ENCODE results near the gene TRAP1.

Gene TRAP1

GRCh38 chr16:3712861-3713372 lies 4.4 kb downstream of the TRAP1 start:
- DNase-seq = no peak

GRCh38 chr16:3706253-3707012 lies 10.9 kb downstream of the TRAP1 start:
- no peak for DNase-seq

GRCh38 chr16:3702082-3702481 lies 15.2 kb downstream of the TRAP1 start:
- DNase-seq = no peak

DNA sequence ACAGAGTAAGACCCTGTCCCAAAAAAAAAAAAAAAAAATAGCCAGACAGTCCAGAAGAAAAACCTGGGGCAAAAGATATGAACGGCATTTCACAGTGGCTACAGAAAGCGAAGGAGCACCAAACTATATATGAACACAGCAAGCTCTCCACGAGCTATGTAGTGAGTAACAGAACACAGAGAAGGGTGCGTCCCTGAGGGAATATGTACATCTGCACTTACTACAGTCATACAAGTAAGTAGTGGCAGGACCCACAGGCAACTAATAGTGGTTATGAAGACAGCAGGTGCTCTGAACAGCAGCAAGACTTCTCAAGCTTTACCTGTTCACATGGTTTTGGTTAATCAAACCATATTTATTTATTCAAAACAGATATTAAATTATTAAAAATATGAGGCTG lies 15.8 kb downstream of the TRAP1 start:
- no peak for DNase-seq

DNA sequence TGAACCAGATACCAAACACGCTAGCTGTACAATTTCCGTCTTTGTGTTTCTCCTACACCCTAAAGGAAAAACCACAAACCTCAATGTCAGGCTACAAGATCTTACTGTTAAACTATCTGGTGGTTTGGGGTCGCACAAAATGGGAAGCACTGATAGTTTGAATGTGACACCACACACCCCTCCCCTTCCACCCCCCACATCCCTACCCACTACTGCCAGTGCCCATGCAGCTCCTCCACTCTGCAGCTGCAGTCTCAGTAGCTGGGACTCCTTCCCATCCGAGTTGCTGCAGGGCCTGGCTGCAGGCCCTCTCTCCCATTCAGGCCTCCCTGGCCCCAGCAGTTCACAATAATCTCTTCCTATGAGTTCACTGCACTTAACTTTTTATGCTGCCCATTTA lies 18.4 kb downstream of the TRAP1 start:
- DNase-seq = no peak

DNA sequence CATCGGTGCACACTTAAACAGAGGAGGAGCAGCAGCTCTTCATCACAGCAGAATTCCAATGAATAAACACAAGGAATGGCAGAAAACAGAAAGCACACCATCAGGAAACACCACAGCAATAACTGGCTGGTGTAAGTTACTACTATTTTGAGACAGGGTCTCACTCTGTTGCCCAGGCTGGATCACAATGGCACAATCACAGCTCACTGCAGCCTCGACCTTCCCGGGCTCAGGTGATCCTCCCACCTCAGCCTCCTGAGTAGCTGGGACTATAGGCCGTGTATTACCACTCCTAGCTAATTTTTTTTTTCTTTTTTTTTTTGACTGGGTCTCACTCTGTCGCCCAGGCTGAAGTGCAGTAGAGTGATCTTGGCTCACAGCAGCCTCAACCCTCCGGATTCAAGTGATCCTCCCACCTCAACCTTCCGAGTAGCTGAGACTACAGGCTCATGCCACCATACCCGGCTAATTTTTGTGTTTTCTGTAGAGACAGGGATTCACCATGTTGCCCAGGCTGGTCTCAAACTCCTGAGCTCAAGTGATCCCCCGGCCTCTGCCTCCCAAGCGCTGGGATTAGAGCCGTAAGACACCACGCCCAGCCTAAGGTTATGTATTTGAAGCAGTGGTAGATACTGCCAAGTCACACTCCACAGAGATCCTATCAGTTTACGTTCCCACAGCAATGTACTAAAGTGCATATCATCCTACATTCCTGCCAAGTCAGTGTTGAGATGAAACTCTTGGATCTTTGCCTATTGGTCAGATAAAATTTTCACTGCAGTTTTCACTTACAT lies 20.7 kb downstream of the TRAP1 start:
- no peak for DNase-seq

- no peak for DNase-seq
Measured at GRCh38 chr16:3695610-3696369, 21.5 kb downstream of the TRAP1 start.

DNA sequence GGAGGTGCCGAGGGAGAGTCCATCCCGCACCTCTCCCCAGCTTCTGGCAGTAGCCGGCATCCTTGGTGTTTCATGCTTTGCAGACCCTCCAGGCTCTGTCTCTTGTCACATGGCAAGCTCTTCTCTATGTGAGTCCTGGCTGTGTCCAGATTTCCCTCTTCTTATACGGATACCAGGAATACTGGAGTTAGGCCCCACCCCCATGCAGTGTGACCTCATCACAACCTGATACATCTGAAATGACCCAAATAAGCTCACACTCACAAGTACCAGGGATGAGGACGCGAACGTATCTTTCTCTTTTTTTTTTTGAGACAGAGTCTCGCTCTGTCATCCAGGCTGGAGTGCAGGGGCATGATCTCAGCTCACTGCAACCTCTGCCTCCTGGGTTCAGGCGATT lies 23.3 kb downstream of the TRAP1 start:
- DNase-seq = no peak

DNA sequence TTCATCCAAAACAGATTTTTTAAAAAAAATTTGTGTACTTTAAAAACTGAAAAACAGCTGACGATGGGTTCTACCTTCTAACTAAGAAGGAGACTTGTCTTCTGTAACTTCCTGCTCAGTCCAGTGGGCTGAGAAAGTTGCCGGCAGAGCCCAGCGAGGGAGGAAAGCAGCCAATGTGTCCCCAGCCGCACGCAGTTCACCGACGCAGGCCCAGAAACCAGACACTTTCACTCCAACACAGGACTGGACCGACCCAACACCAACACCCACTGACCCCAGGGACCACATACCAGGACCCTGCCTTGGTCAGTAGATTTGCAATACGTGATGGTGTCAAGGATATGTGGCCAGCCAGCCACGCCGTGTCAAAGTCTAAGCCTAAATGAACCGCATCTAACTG lies 25.6 kb downstream of the TRAP1 start:
- DNase-seq = no peak

DNA sequence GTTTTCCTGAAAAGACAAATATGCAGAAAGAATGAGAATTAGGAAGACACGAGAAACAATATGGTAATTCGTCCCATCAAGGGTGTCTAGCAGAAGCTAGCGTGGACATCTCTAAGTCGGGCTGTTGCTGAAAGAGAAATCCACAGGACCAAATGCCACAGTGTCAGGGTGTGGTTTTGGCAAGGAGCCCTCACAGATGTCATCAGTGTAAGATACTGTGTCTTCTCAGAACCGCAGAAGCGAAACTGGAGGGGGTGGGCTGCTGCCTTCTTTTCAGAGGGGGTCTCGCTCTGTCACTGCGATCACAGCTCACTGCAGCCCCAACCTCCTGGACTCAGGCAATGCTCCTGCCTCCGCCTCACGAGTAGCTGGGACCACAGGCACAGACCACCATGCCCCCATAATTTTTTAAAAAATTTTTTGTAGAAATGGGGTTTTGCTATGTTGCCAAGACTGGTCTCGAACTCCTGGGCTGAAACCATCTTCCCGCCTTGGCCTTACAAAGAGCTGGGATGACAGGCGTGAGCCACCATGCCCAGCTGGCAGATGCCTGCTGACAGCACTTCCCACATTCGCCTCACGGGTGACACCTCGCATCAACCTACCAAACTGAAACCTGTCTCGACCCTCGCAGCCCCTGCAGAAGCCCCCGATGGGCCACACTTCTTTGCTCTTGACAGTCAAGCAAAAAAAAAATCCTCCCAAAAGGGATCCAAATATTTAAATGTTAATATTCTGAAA lies 26.2 kb downstream of the TRAP1 start:
- DNase-seq = no peak

GRCh38 chr16:3690470-3690928 lies 26.8 kb downstream of the TRAP1 start:
- DNase-seq = peak; percentile 84

GRCh38 chr16:3689731-3690130 lies 27.6 kb downstream of the TRAP1 start:
- no peak for DNase-seq

DNA sequence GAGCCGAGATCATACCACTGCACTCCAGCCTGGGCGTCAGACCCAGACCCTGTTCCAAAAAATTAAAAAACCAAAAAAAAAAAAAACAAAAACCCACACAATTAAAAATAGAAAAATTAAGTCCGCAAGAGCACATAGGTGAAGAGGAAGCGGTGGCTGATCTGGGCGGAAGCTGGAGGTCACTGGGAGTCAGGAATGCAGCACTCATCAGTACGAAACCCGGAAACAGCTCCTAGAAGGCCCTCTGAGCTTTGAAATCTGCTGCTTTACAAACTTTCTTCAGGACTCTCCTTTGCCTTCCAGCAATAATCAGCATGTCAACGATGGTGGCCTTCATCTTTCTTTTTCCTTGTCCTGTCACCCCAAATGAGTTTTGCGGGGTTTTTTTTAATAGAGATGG lies 29.5 kb downstream of the TRAP1 start:
- no peak for DNase-seq

- DNase-seq = no peak
Measured at GRCh38 chr16:3687021-3687420, 30.3 kb downstream of the TRAP1 start.

GRCh38 chr16:3681206-3681605 lies 36.1 kb downstream of the TRAP1 start:
- no peak for DNase-seq

DNA sequence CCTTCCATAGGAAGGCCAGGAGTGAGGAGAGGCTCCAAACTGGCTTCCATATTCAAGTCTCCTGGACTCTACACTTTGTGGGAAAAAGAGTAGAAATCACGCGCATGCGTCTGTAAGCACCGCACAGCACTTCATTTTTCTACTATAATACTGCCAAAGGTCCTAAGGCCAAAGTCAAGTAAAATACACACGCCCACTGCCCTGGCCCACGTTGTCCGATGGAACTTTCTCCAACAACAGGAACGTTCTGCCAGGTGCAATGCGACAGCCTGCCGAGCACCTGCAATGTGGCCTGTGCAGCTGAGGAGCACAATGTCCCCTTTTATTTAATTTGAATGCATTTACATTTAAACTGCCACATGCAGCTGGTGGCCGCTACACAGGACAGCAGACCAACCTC lies 39.3 kb downstream of the TRAP1 start:
- no peak for DNase-seq

DNA sequence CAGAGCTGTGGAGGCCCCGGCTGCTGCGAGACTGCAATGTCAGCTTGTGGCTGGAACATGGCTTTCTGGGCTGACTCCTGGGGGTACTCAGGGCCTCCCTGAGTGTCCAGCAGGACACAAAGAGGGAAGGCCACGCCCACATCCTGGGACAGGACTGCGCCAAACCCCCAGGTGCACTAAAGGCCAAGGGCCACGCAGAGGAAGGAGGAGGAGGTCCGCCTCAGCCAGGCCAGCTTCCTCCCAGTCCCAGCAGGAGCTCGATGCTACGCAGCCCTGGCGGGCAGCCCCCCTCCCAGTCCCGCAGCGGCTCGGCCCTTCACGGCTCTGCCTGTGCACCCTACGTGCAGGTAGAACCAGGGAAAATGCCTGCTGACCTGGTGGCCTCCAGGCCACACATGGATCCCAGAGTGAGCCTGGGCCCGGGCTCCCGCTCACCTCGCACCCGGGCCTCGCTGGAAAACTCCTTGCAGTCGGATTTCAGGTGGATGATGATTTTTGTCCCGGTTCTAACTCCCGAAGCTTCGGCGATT lies 41.7 kb downstream of the TRAP1 start:
- no peak for DNase-seq

- DNase-seq = no peak
Measured at GRCh38 chr16:3674513-3675295, 42.6 kb downstream of the TRAP1 start.

DNA sequence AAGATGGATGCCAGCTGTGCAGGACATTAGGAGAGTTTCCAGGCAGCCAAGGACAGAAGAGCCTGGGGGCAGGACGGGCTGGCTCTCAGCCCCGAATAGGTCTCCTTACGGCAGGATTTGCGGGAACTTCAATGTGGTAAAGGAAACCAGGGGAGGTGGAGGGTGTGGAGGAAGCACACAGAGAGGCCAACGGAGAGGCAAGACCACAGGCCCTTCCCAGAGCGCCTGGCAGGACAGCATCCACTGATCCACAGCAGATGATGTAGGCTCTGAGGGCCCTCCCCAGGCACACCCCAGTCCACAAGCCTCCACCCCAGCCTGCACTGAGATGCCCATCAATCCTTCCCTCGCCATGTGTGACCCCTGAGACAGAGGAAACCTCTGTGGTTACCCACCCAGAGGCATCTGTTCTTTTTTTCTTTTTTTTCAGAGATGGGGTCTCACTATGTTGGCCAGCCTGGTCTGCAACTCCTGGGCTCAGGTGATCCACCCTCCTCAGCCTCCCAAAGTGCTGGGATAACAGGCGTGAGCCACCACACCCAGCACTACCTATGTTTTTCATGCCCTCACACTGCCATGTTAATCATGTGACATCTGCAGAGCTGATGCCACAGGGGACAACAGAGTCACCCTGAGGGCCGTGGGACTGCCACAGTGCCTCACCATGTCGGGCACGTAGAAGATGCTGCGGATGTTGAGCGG lies 43.5 kb downstream of the TRAP1 start:
- no peak for DNase-seq

DNA sequence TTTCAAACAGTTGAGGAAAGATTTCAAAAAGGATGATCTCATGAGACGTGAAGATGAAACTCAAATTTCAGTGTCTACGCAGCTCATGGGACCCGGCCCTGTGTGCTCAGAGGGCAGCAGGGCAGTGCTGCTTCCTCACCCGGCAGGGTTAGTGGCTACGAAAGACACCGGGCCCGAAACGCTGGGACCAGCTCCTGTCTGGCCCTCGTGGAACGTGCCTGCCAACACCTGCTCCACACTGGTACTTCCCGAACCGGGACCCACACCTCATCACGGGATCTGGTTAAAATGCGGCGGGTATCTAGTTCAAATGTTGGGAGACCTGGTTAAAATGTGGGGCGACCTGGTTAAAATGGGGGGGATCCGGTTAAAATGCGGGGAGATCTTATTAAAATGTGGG lies 44.1 kb downstream of the TRAP1 start:
- DNase-seq = no peak

- DNase-seq = no peak
Measured at GRCh38 chr16:3672571-3673041, 44.7 kb downstream of the TRAP1 start.

Measured in activated naive CD4-positive, alpha-beta T cell treated with anti-CD3 and anti-CD28 coated beads, Interleukin-2, amount 50 U/mL, for 16 hours (primary cell).